Mammary epithelial cell (primary cell): ENCODE results near the gene HUWE1.

Source experiments
- EZH2 ChIP-seq: IDR thresholded peaks from 2 replicates; pipeline ENCODE4 v1.6.1; 2012; ENCODE audit warnings: low read length, inconsistent platforms, borderline replicate concordance
- TF ChIP-seq, protein P1 (sequence below), 2 donors: IDR thresholded peaks in 1 of 2; conservative IDR thresholded peaks in 1 of 2; 2 replicates each; pipeline ENCODE4 v1.5.1; 2011 to 2012; ENCODE audit warnings: inconsistent platforms in 2 of 2, low read length in 2 of 2, mild to moderate bottlenecking in 2 of 2, control low read depth in 1 of 2, low read depth in 1 of 2; ENCODE audit not compliant: insufficient read depth in 1 of 2; ENCODE audit errors: extremely low read depth in 1 of 2

DNA sequence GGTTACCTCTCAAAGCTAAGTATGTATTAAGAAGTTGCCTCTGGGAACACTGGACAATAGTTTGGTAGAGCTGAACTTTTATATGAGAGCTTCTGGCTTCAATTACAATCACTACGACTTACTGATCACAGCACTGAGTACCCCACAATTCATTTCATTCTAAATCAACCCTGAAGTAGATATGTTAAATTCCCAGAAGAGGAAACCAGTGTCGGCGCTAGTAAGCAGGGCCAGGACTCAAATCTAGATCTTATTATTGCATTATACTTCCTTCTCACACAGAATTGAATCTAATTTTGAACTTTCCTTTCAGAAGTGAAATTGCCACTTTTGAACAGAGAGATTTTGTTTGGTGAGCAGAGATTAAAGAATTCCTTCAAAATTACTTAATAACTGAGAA, 41.8 kb downstream of the HUWE1 start:
- TF ChIP-seq, protein P1, sequence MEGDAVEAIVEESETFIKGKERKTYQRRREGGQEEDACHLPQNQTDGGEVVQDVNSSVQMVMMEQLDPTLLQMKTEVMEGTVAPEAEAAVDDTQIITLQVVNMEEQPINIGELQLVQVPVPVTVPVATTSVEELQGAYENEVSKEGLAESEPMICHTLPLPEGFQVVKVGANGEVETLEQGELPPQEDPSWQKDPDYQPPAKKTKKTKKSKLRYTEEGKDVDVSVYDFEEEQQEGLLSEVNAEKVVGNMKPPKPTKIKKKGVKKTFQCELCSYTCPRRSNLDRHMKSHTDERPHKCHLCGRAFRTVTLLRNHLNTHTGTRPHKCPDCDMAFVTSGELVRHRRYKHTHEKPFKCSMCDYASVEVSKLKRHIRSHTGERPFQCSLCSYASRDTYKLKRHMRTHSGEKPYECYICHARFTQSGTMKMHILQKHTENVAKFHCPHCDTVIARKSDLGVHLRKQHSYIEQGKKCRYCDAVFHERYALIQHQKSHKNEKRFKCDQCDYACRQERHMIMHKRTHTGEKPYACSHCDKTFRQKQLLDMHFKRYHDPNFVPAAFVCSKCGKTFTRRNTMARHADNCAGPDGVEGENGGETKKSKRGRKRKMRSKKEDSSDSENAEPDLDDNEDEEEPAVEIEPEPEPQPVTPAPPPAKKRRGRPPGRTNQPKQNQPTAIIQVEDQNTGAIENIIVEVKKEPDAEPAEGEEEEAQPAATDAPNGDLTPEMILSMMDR (conservative IDR thresholded peaks at IDR 0.05 in 1 of 2, IDR thresholded peaks at IDR 0.05 in 1 of 2; ENCODE audit: extremely low read depth in 1 of 2, insufficient read depth in 1 of 2, low read depth in 1 of 2, low read length in 2 of 2) = no peak
- TF ChIP-seq EZH2 = no peak
